ENCODE measurements around the gene TFAP2E. TPM values are rescaled to one million over a fixed set of nuclear protein-coding genes. Genes with fewer than 3 reads are reported as not detected.

The TFAP2E gene
- under 1 TPM in 4 of 6 donors, not detected in 2; 0.16 to 0.62 (median 0.24) TPM for polyA plus RNA-seq (ENCODE audit: low read depth in 6 of 6)

DNA sequence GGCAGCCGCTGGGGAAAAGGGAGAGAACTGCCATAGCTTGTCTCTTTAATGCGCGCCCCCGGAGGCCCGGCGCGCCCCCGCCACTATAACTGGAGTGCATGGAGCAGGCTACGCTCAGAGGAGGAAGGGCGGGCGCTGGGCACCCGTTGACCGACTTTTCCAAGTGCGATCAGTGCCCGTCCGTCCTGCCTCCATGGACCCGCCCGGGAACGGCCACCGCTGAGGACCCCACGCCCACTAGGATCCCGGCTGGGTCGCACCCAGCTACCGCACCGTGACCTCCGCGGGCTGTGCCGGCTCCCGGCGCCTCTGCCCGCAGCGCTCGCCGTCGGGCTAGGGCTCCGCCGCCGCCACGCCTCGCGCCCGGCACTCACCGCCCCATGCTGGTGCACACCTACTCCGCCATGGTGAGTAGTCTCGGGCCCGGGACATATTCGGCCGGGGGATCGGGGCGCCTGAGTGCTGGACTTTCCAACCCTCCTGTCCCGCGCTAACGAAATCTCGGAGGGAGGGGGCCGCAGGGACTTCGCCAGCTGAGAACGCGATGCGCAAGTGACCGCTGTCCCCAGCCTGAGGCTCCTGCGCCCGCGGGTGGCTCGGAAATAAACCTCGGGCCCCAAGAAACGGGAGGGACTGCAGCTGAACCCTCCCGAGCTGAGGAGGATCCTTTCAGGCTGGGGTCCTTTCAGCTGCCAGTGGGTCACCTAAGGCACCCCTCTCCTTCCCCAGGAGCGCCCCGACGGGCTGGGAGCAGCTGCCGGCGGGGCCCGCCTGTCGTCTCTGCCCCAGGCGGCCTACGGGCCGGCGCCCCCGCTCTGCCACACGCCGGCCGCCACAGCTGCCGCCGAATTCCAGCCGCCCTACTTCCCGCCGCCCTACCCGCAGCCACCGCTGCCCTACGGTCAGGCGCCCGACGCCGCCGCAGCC lies at the start of gene TFAP2E:
TFAP2E (plus strand) TSS at position 117 of the 927 bp plus-strand sequence; CDS start at position 381, 264 bp downstream.
- peaks cover 16 to 32% (median 24%) of the 10 kb centered on the region in 3 donors for H3K27me3 Mint-ChIP-seq
- no peaks in the 10 kb centered on the region for H3K9me3 Mint-ChIP-seq
- peaks cover 0 to 4% of the 10 kb centered on the region in 2 donors for H3K36me3 Mint-ChIP-seq
- H3K27ac Mint-ChIP-seq, result peak within 1 kb of the TSS in 2 of 6 donors; percentile 30 to 60
- ATAC-seq (ENCODE audit: low read depth in 2 of 2) (no peak), DNase-seq (no peak)
- peak within 1 kb of the TSS in 6 of 8 donors; percentile 5 to 66 (median 54) for H3K4me3 Mint-ChIP-seq
- H3K4me1 Mint-ChIP-seq, result peaks cover 30 to 37% (median 34%) of the 10 kb centered on the region in 3 donors

DNA sequence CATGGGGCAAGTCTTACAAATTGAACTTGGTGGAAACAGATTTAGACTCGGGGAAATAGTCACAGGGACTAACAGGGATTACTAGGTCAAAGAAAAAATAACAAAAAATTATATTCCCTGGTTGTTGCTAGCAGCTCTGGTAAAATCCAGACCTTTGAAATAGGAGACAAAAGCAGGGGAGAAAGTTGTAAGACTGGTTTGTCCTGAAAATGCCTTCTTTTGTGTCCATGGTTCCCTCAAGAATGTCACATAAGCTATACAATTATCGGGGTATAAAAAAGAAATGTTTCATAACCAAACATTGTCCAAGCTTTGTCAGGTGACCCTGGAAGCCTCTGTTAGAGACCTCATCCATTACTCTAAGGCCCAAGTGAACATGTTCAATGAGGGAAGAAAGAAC lies 49.0 kb upstream of the TFAP2E start:
- H3K4me3 Mint-ChIP-seq, result no peak overlapping the region
- ATAC-seq (ENCODE audit: low read depth in 2 of 2), result no peak

GRCh38 chr1:35530168-35530567 lies 42.9 kb upstream of the TFAP2E start:
- Mint-ChIP-seq H3K36me3 (peaks cover 21 to 35% of the 10 kb centered on the region in 2 donors), H3K9me3 (peaks cover 8 to 26% (median 16%) of the 10 kb centered on the region in 7 donors), H3K27me3 (no peaks in the 10 kb centered on the region), H3K4me3 (no peak overlapping the region), H3K27ac (peak overlapping the region in 1 of 6 donors; percentile 83), H3K4me1 (peaks cover 7 to 21% (median 16%) of the 10 kb centered on the region in 3 donors)
- no peak for DNase-seq
- ATAC-seq (ENCODE audit: low read depth in 2 of 2), result no peak

More for the DNA sequence above, 49.0 kb upstream of the TFAP2E start:
- H3K4me1 Mint-ChIP-seq, result peaks cover 5 to 22% (median 6%) of the 10 kb centered on the region in 3 donors
- DNase-seq, result no peak
- H3K27ac Mint-ChIP-seq, result no peak overlapping the region
- H3K9me3 Mint-ChIP-seq, result peaks cover 0 to 11% (median 8%) of the 10 kb centered on the region in 7 donors
- peaks cover 18 to 30% of the 10 kb centered on the region in 2 donors for H3K36me3 Mint-ChIP-seq
- H3K27me3 Mint-ChIP-seq, result no peaks in the 10 kb centered on the region

- no peak for ATAC-seq (ENCODE audit: low read depth in 2 of 2)
Measured at GRCh38 chr1:35530946-35531345, 42.2 kb upstream of the TFAP2E start.

DNA sequence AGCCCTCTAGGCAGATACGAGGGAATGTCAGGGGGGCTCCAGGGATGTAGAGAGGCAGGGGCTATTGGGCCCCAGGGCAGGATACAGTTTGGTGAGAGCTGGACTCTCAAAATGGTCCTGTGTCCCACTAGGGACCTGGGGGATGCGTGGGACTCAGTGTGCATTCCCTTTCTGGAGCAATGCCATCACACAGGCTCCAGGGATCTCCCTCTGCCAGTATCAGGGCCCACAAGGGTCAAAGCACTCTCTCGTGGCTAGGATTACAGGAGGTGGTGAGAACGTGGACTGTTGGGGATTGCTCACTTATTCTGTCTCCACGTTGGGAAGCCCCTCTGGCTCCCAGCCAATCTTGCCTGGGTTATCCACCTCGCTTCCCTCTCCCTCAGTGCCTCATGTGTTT lies 41.7 kb upstream of the TFAP2E start:
- Mint-ChIP-seq H3K9me3 (peaks cover 8 to 23% (median 16%) of the 10 kb centered on the region in 7 donors), H3K27ac (peak overlapping the region in 1 of 6 donors; percentile 16), H3K4me1 (peaks cover 7 to 29% (median 23%) of the 10 kb centered on the region in 3 donors), H3K27me3 (no peaks in the 10 kb centered on the region), H3K4me3 (no peak overlapping the region), H3K36me3 (peaks cover 21 to 35% of the 10 kb centered on the region in 2 donors)
- DNase-seq (no peak), ATAC-seq (ENCODE audit: low read depth in 2 of 2) (no peak)

More at GRCh38 chr1:35530946-35531345, 42.2 kb upstream of the TFAP2E start:
- Mint-ChIP-seq H3K4me1 (peaks cover 7 to 28% (median 22%) of the 10 kb centered on the region in 3 donors), H3K27ac (no peak overlapping the region), H3K9me3 (peaks cover 8 to 23% (median 16%) of the 10 kb centered on the region in 7 donors), H3K27me3 (no peaks in the 10 kb centered on the region), H3K36me3 (peaks cover 21 to 35% of the 10 kb centered on the region in 2 donors), H3K4me3 (no peak overlapping the region)
- no peak for DNase-seq

DNA sequence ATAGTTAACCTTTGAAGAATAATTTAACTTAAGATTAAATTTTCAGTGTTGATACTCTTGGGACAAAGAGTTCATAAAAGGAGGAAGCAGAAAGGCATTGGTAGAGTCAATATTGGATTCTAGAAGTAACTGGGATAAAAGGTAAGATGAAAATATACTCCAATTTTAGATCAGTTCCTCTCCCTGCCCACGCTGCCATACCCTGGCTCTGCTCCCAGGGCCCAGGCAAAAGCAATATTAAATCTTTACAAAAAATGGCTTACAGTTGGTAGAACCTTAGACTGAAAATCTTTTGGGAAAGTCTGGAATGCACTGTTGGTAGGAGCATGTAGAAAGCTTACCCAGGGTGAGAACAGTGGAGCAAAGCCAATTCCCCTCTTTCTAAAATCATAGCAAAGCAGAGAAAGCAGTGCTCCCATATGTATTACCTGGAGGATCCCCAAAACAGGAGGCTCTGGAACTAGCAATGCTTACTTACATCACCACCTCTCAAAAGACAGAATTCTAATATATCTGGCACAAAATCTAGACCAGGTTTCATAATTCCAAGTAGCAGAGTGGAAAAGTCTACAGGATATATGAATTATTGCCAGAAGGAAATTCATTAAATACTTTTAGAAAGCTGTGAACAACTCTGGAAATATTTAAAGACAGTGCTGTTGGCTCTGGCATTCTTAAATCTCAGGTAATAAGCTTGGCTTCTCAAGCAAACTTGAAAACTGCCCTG lies 40.5 kb upstream of the TFAP2E start:
- Mint-ChIP-seq H3K9me3 (peaks cover 7 to 21% (median 16%) of the 10 kb centered on the region in 7 donors), H3K27ac (peak overlapping the region in 1 of 6 donors; percentile 62), H3K36me3 (peaks cover 21 to 27% of the 10 kb centered on the region in 2 donors), H3K4me3 (no peak overlapping the region), H3K27me3 (no peaks in the 10 kb centered on the region), H3K4me1 (peaks cover 15 to 29% (median 25%) of the 10 kb centered on the region in 3 donors)
- DNase-seq, result no peak
- ATAC-seq (ENCODE audit: low read depth in 2 of 2), result no peak

- no peak for ATAC-seq (ENCODE audit: low read depth in 2 of 2)
- H3K4me3 Mint-ChIP-seq, result no peak overlapping the region
- no peak overlapping the region for H3K27ac Mint-ChIP-seq
- H3K9me3 Mint-ChIP-seq, result peaks cover 4 to 19% (median 16%) of the 10 kb centered on the region in 7 donors
- DNase-seq, result no peak
- H3K27me3 Mint-ChIP-seq, result no peaks in the 10 kb centered on the region
- peaks cover 20 to 22% of the 10 kb centered on the region in 2 donors for H3K36me3 Mint-ChIP-seq
- peaks cover 20 to 29% (median 23%) of the 10 kb centered on the region in 3 donors for H3K4me1 Mint-ChIP-seq
Measured at GRCh38 chr1:35533586-35533985, 39.5 kb upstream of the TFAP2E start.

DNA sequence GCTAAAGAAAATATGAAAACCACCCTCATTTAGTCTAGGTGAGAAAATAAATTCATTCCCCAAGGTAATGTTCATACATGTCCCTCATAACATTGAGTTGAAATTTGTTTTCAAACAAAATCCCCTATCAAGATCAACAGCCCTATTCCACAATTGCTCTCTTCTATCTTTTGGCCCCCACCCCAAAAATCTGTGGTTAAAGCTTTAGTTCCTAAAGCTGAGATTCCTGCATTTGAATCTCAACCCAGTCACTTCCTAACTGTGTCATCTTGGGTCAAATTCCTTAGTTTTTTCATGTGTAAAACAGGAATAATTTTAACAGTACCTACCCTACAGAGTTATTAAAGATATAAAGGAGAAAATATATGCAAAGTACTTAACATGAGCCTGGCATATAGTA lies 37.9 kb upstream of the TFAP2E start:
- peak overlapping the region in 1 of 6 donors; percentile 53 for H3K27ac Mint-ChIP-seq
- H3K27me3 Mint-ChIP-seq, result no peaks in the 10 kb centered on the region
- H3K9me3 Mint-ChIP-seq, result peaks cover 3 to 7% (median 5%) of the 10 kb centered on the region in 7 donors
- H3K36me3 Mint-ChIP-seq, result peaks cover 6 to 9% of the 10 kb centered on the region in 2 donors
- H3K4me1 Mint-ChIP-seq, result peaks cover 35 to 45% (median 36%) of the 10 kb centered on the region in 3 donors
- no peak overlapping the region for H3K4me3 Mint-ChIP-seq
- no peak for ATAC-seq (ENCODE audit: low read depth in 2 of 2)
- DNase-seq, result no peak

GRCh38 chr1:35536556-35537162 lies 36.5 kb upstream of the TFAP2E start:
- Mint-ChIP-seq H3K27ac (peak overlapping the region in 4 of 6 donors; percentile 18 to 47 (median 36)), H3K4me1 (peaks cover 32 to 55% (median 38%) of the 10 kb centered on the region in 3 donors), H3K27me3 (no peaks in the 10 kb centered on the region), H3K4me3 (no peak overlapping the region), H3K9me3 (no peaks in the 10 kb centered on the region), H3K36me3 (peaks cover 0 to 3% of the 10 kb centered on the region in 2 donors)
- DNase-seq (no peak), ATAC-seq (ENCODE audit: low read depth in 2 of 2) (no peak)

- no peak overlapping the region for H3K27ac Mint-ChIP-seq
- no peak overlapping the region for H3K4me3 Mint-ChIP-seq
- ATAC-seq (ENCODE audit: low read depth in 2 of 2) (no peak), DNase-seq (no peak)
- no peaks in the 10 kb centered on the region for H3K27me3 Mint-ChIP-seq
- peaks cover 0 to 3% of the 10 kb centered on the region in 2 donors for H3K36me3 Mint-ChIP-seq
- peaks cover 35 to 52% (median 38%) of the 10 kb centered on the region in 3 donors for H3K4me1 Mint-ChIP-seq
- no peaks in the 10 kb centered on the region for H3K9me3 Mint-ChIP-seq
Measured at GRCh38 chr1:35537806-35538205, 35.3 kb upstream of the TFAP2E start.

GRCh38 chr1:35539073-35539823 lies 33.9 kb upstream of the TFAP2E start:
- peak overlapping the region; percentile 35 to 82 (median 66) for H3K27ac Mint-ChIP-seq
- DNase-seq (no peak), ATAC-seq (ENCODE audit: low read depth in 2 of 2) (peak in 1 of 2 donors; percentile 45)
- H3K4me1 Mint-ChIP-seq, result peaks cover 38 to 51% (median 47%) of the 10 kb centered on the region in 3 donors
- H3K27me3 Mint-ChIP-seq, result no peaks in the 10 kb centered on the region
- peak overlapping the region in 5 of 8 donors; percentile 10 to 27 (median 18) for H3K4me3 Mint-ChIP-seq
- no peaks in the 10 kb centered on the region for H3K9me3 Mint-ChIP-seq
- H3K36me3 Mint-ChIP-seq, result peaks cover 0 to 8% of the 10 kb centered on the region in 2 donors

GRCh38 chr1:35539824-35540261 lies 33.3 kb upstream of the TFAP2E start:
- Mint-ChIP-seq H3K4me1 (peaks cover 40 to 51% (median 48%) of the 10 kb centered on the region in 3 donors), H3K4me3 (peak overlapping the region in 4 of 8 donors; percentile 14 to 22 (median 18)), H3K27ac (peak overlapping the region in 5 of 6 donors; percentile 35 to 82 (median 76)), H3K27me3 (no peaks in the 10 kb centered on the region), H3K9me3 (no peaks in the 10 kb centered on the region), H3K36me3 (peaks cover 0 to 8% of the 10 kb centered on the region in 2 donors)
- ATAC-seq (ENCODE audit: low read depth in 2 of 2), result peak; percentile 55 to 64
- DNase-seq, result no peak

Measured in naive B cell (primary cell).